ENCODE measurements around the gene PDE4B. TPM values are rescaled to one million over a fixed set of nuclear protein-coding genes. Genes with fewer than 3 reads are reported as not detected.

Gene PDE4B
- total and polyA plus RNA-seq, 10 of the 15 experiments (the other 5 are each of a cell fraction or from before 2014, with no cell fraction given), result 3.0 to 13.2 (median 5.7) TPM

DNA sequence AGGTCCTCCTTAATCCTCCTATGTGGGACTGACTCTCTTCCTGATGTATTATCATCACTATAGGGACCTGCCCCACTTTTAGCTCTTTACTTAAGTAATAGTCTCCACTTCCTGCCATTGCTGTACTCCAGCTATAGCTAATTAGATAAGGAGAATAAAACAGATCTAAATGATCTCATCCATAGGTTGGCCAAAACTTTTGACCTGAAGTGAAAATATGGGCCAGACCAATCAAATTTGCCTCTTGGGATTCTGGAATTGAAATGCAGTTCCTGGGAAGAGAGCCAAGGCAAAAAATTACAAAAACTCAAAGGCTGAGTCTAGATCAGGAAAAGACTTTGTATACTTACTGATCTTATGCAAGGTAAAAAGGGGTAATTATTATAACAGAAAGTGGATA is 36.1 kb upstream of the PDE4B start (continued):
- TF ChIP-seq, protein P1, sequence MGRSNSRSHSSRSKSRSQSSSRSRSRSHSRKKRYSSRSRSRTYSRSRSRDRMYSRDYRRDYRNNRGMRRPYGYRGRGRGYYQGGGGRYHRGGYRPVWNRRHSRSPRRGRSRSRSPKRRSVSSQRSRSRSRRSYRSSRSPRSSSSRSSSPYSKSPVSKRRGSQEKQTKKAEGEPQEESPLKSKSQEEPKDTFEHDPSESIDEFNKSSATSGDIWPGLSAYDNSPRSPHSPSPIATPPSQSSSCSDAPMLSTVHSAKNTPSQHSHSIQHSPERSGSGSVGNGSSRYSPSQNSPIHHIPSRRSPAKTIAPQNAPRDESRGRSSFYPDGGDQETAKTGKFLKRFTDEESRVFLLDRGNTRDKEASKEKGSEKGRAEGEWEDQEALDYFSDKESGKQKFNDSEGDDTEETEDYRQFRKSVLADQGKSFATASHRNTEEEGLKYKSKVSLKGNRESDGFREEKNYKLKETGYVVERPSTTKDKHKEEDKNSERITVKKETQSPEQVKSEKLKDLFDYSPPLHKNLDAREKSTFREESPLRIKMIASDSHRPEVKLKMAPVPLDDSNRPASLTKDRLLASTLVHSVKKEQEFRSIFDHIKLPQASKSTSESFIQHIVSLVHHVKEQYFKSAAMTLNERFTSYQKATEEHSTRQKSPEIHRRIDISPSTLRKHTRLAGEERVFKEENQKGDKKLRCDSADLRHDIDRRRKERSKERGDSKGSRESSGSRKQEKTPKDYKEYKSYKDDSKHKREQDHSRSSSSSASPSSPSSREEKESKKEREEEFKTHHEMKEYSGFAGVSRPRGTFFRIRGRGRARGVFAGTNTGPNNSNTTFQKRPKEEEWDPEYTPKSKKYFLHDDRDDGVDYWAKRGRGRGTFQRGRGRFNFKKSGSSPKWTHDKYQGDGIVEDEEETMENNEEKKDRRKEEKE (IDR thresholded peaks at IDR 0.05), result no peak
- TF ChIP-seq MEF2B (IDR thresholded peaks at IDR 0.05; ENCODE audit: partially characterized antibody, poor library complexity, severe bottlenecking), result no peak
- TF ChIP-seq RCOR1 (conservative IDR thresholded peaks at IDR 0.05; ENCODE audit: low read depth, low read length), result no peak
- no peak for TF ChIP-seq ZSCAN29 (IDR thresholded peaks at IDR 0.05)

DNA sequence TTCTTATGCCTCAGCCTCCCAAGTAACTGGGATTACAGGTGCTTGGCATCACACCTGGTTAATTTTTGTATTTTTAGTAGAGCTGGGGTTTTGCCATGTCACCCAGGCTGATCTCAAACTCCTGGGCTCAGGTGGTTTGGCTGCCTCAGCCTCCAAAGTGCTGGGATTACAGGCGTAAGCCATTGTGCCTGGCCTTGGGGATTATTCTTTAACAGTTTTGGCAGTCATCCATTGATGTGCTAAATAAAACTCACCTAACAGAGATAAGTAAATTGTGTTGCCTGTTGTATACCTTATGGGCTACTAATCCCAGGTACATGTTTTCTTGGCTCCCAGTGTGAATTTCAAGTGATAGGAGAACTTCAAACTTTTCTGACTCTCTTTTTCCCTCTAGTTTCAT is 35.2 kb upstream of the PDE4B start:
- TF ChIP-seq SMAD1 (IDR thresholded peaks at IDR 0.05; ENCODE audit: low read depth, partially characterized antibody) (no peak), STAT1 (conservative IDR thresholded peaks at IDR 0.05) (no peak), NR2F1 (conservative IDR thresholded peaks at IDR 0.05) (no peak), RUNX3 (IDR thresholded peaks at IDR 0.05; ENCODE audit: low read length) (no peak), NR2C1 (IDR thresholded peaks at IDR 0.05) (no peak), CBX3 (IDR thresholded peaks at IDR 0.05; ENCODE audit: borderline replicate concordance, low read depth) (no peak), SMARCA5 (IDR thresholded peaks at IDR 0.05) (no peak), IKZF2 (IDR thresholded peaks at IDR 0.05) (no peak)
- TF ChIP-seq, protein P2, sequence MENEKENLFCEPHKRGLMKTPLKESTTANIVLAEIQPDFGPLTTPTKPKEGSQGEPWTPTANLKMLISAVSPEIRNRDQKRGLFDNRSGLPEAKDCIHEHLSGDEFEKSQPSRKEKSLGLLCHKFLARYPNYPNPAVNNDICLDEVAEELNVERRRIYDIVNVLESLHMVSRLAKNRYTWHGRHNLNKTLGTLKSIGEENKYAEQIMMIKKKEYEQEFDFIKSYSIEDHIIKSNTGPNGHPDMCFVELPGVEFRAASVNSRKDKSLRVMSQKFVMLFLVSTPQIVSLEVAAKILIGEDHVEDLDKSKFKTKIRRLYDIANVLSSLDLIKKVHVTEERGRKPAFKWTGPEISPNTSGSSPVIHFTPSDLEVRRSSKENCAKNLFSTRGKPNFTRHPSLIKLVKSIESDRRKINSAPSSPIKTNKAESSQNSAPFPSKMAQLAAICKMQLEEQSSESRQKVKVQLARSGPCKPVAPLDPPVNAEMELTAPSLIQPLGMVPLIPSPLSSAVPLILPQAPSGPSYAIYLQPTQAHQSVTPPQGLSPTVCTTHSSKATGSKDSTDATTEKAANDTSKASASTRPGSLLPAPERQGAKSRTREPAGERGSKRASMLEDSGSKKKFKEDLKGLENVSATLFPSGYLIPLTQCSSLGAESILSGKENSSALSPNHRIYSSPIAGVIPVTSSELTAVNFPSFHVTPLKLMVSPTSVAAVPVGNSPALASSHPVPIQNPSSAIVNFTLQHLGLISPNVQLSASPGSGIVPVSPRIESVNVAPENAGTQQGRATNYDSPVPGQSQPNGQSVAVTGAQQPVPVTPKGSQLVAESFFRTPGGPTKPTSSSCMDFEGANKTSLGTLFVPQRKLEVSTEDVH (IDR thresholded peaks at IDR 0.05; ENCODE audit: low read depth, partially characterized antibody), result no peak
- TF ChIP-seq, protein P3, sequence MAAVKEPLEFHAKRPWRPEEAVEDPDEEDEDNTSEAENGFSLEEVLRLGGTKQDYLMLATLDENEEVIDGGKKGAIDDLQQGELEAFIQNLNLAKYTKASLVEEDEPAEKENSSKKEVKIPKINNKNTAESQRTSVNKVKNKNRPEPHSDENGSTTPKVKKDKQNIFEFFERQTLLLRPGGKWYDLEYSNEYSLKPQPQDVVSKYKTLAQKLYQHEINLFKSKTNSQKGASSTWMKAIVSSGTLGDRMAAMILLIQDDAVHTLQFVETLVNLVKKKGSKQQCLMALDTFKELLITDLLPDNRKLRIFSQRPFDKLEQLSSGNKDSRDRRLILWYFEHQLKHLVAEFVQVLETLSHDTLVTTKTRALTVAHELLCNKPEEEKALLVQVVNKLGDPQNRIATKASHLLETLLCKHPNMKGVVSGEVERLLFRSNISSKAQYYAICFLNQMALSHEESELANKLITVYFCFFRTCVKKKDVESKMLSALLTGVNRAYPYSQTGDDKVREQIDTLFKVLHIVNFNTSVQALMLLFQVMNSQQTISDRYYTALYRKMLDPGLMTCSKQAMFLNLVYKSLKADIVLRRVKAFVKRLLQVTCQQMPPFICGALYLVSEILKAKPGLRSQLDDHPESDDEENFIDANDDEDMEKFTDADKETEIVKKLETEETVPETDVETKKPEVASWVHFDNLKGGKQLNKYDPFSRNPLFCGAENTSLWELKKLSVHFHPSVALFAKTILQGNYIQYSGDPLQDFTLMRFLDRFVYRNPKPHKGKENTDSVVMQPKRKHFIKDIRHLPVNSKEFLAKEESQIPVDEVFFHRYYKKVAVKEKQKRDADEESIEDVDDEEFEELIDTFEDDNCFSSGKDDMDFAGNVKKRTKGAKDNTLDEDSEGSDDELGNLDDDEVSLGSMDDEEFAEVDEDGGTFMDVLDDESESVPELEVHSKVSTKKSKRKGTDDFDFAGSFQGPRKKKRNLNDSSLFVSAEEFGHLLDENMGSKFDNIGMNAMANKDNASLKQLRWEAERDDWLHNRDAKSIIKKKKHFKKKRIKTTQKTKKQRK (IDR thresholded peaks at IDR 0.05; ENCODE audit: low read depth, low read length), result no peak
- ChIA-PET POLR2A (no interaction called here), SMC1A (ENCODE audit: uncharacterized antibody, unreplicated experiment) (no interaction called here), CTCF (no interaction called here), RAD21 (ENCODE audit: unreplicated experiment) (no interaction called here)
- H2AFZ ChIP-seq (ENCODE audit: control insufficient read depth, low read depth, low read length), result no peak overlapping the region
- ATAC-seq (no peak), DNase-seq (ENCODE audit: low read depth, low spot score) (no peak), FAIRE-seq (no peak)
- H3K4me1 ChIP-seq (ENCODE audit: control insufficient read depth, insufficient read depth, low read length), result no peaks in the 10 kb centered on the region
- no peak overlapping the region for H3K27ac ChIP-seq (ENCODE audit: control insufficient read depth, insufficient read depth)
- H3K36me3 ChIP-seq (ENCODE audit: control insufficient read depth in 2 of 2, insufficient read depth in 2 of 2, low read length in 1 of 2), result no peaks in the 10 kb centered on the region
- H3K27me3 ChIP-seq (replicated peaks in 1 of 2; ENCODE audit: control insufficient read depth in 2 of 2, insufficient read depth in 2 of 2, low read length in 1 of 2), result no peaks in the 10 kb centered on the region
- in situ Hi-C loops (cut with MboI), result no loop called here
- no peaks in the 10 kb centered on the region for H3K9me3 ChIP-seq (replicated peaks; ENCODE audit: control insufficient read depth, insufficient read depth, low read length)
- no peaks in the 10 kb centered on the region for H3K79me2 ChIP-seq (ENCODE audit: control insufficient read depth, insufficient read depth, low read length)
- BruUV-seq (replicated peaks), result no TSS peak
- WGBS (ENCODE audit: insufficient coverage, insufficient replicate concordance, low lambda C conversion rate, missing lambda C conversion rate), result 25% methylated on average over 1 of the region's 1 CpG
- H4K20me1 ChIP-seq (ENCODE audit: control insufficient read depth, insufficient read depth), result no peaks in the 10 kb centered on the region
- H3K9ac ChIP-seq (ENCODE audit: control insufficient read depth, insufficient read depth, low read length), result no peak overlapping the region
- intact Hi-C loops (cut with micrococcal nuclease; ENCODE audit: unreplicated experiment), result no loop called here
- H3K4me2 ChIP-seq (ENCODE audit: control insufficient read depth, insufficient read depth), result no peak overlapping the region
- no peak overlapping the region for H3K4me3 ChIP-seq

All from GM12878 (cell line).